K562 (cell line): Measurements from ENCODE around the gene GARIN6. TPM values are rescaled to one million over a fixed set of nuclear protein-coding genes. Genes with fewer than 3 reads are reported as not detected.

ENCODE experiments used
- ATAC-seq: fragments of 200-7000 bp; cut with Tn5 transposase; 3 replicates; pipeline ENCODE4 v1.9.1; 2020; ENCODE audit warnings: moderate library complexity
- BruUV-seq: library from RNA; stranded (reverse); fragments of 400-500 nt; replicated peaks from 2 replicates; lab custom pipeline; 2021; lab: Mats Ljungman, UMichigan
- CTCF ChIA-PET: fragments of 300-600 bp; formaldehyde crosslinking; extraction: SDS; loops from one replicate; lab custom pipeline; 2021; ENCODE audit warnings: low intra/inter-chr PET ratio; lab: Yijun Ruan, JAX
- POLR2A ChIA-PET: fragments of 300-600, 350-650 bp; sonication (Branson Sonifier 250); formaldehyde crosslinking; extraction: SDS; loops from one replicate; lab custom pipeline; 2021; ENCODE audit warnings: antibody characterized with exemption, inconsistent platforms; lab: Yijun Ruan, JAX
- DNase-seq, 4 experiments: peaks; one replicate each; pipeline versions ENCODE4 v3.0.0 to v3.0.0-alpha.2; 2011 to 2018; ENCODE audit warnings: low spot score in 3 of 4, mixed read lengths in 3 of 4; ENCODE audit errors: extremely low read depth in 1 of 4
- FAIRE-seq: peaks from 2 replicates; lab custom pipeline; 2011; peaks lifted over from hg19 to GRCh38; lab: Jason Lieb, UNC
- H2AFZ ChIP-seq: 2 replicates; pipeline ENCODE4 v1.6.0; 2011; ENCODE audit warnings: low read depth, low read length, control low read depth, inconsistent platforms
- H3K27ac ChIP-seq: fragments of 200-600 bp; 3 replicates; pipeline ENCODE4 v1.8.0; 2011; ENCODE audit warnings: low read depth, mild to moderate bottlenecking, control low read depth, inconsistent platforms, low read length, moderate library complexity, mixed read lengths; ENCODE audit errors: extremely low read depth
- H3K27me3 ChIP-seq, 2 experiments: fragments of 300-600 bp in 1 of 2; 2 replicates in 1 of 2; 3 replicates in 1 of 2; pipeline versions ENCODE4 v1.6.0 to v1.8.0; 2011; ENCODE audit warnings: inconsistent platforms in 2 of 2, low read length in 2 of 2, mild to moderate bottlenecking in 1 of 2, mixed read lengths in 1 of 2, moderate library complexity in 1 of 2; ENCODE audit not compliant: control insufficient read depth in 2 of 2, insufficient read depth in 2 of 2
- H3K36me3 ChIP-seq: fragments of 300-600 bp; 3 replicates; pipeline ENCODE4 v1.8.0; 2011; ENCODE audit warnings: mild to moderate bottlenecking, low read length, inconsistent platforms; ENCODE audit not compliant: control insufficient read depth, insufficient read depth
- H3K4me1 ChIP-seq, 2 experiments: fragments of 200-600 bp in 1 of 2; replicated peaks in 1 of 2; 2 replicates in 1 of 2; 3 replicates in 1 of 2; pipeline versions ENCODE4 v1.5.1 to v1.8.0; 2011; ENCODE audit warnings: inconsistent platforms in 2 of 2, low read length in 2 of 2, mild to moderate bottlenecking in 1 of 2, mixed read lengths in 1 of 2, moderate library complexity in 1 of 2; ENCODE audit not compliant: control insufficient read depth in 2 of 2, insufficient read depth in 2 of 2
- H3K4me2 ChIP-seq: 2 replicates; pipeline ENCODE4 v1.6.1; 2011; ENCODE audit warnings: low read length, control low read depth, inconsistent platforms, mixed read lengths; ENCODE audit not compliant: insufficient read depth
- H3K4me3 ChIP-seq: fragments of 200-600 bp; sonication (generic), shearing (Covaris generic); 2 replicates; pipeline ENCODE4 v1.5.1; 2016; ENCODE audit warnings: control low read depth, inconsistent platforms
- H3K79me2 ChIP-seq: fragments of 200-600 bp; 3 replicates; pipeline ENCODE4 v1.8.0; 2011; ENCODE audit warnings: low read length, inconsistent platforms; ENCODE audit not compliant: control insufficient read depth, insufficient read depth
- H3K9ac ChIP-seq, 2 experiments: 2 replicates each; pipeline versions ENCODE4 v1.6.0 to v1.6.1; 2011; ENCODE audit warnings: low read depth in 2 of 2, low read length in 2 of 2, control low read depth in 1 of 2, inconsistent platforms in 1 of 2, mild to moderate bottlenecking in 1 of 2, mixed read lengths in 1 of 2; ENCODE audit not compliant: insufficient read depth in 1 of 2
- H3K9me1 ChIP-seq: one replicate; pipeline ENCODE4 v1.6.0; 2011; ENCODE audit warnings: inconsistent platforms, mild to moderate bottlenecking, low read length, moderate library complexity; ENCODE audit not compliant: control insufficient read depth, insufficient read depth
- H3K9me3 ChIP-seq: replicated peaks from 2 replicates; pipeline ENCODE4 v1.5.1; 2011; ENCODE audit warnings: low read depth, low read length, inconsistent platforms; ENCODE audit not compliant: control insufficient read depth, insufficient read depth
- H4K20me1 ChIP-seq: replicated peaks from 2 replicates; pipeline ENCODE4 v1.6.1; 2011; ENCODE audit warnings: low read length, inconsistent platforms, mixed read lengths; ENCODE audit not compliant: control insufficient read depth, insufficient read depth
- FOXK1 ChIP-seq: sonication (generic); formaldehyde crosslinking; IDR thresholded peaks from 2 replicates; pipeline ENCODE4 v1.8.0; 2022; ENCODE audit warnings: missing genetic modification reagents, mild to moderate bottlenecking, borderline replicate concordance
- HEY1 ChIP-seq: fragments of 250-450 bp; sonication (Bioruptor Pico); IDR thresholded peaks from 2 replicates; pipeline ENCODE4 v1.5.0; 2020; ENCODE audit warnings: mild to moderate bottlenecking, moderate library complexity, borderline replicate concordance
- HNRNPL ChIP-seq: fragments of 200-400 bp; formaldehyde crosslinking; IDR thresholded peaks from 2 replicates; pipeline ENCODE4 v1.6.1; 2017; ENCODE audit warnings: low read depth, mild to moderate bottlenecking, low read length
- MIER1 ChIP-seq: fragments of 450-650 bp; IDR thresholded peaks from 2 replicates; pipeline ENCODE4 v1.6.1; 2016; ENCODE audit warnings: antibody characterized with exemption, mild to moderate bottlenecking, low read depth
- PHTF2 ChIP-seq: fragments of 250-450 bp; sonication (Bioruptor Pico); IDR thresholded peaks from 2 replicates; pipeline ENCODE4 v1.5.0; 2021; ENCODE audit warnings: mild to moderate bottlenecking
- PML ChIP-seq: IDR thresholded peaks from 2 replicates; pipeline ENCODE4 v1.6.1; 2012; ENCODE audit warnings: low read length, inconsistent platforms
- PYGO2 ChIP-seq: fragments of 450-650 bp; IDR thresholded peaks from 2 replicates; pipeline ENCODE4 v1.6.1; 2016; ENCODE audit warnings: mild to moderate bottlenecking, missing genetic modification characterization, moderate library complexity, missing compliant biosample characterization
- SMC3 ChIP-seq: conservative IDR thresholded peaks from 2 replicates; pipeline ENCODE4 v1.6.1; 2011; ENCODE audit warnings: low read depth, low read length, improper control_type of control experiment; ENCODE audit not compliant: insufficient read depth
- SRSF1 ChIP-seq: fragments of 200-400 bp; formaldehyde crosslinking; IDR thresholded peaks from 2 replicates; pipeline ENCODE4 v1.6.1; 2017; ENCODE audit warnings: mild to moderate bottlenecking, low read depth, low read length, moderate library complexity
- TEAD4 ChIP-seq, 2 experiments: sonication (generic) in 1 of 2; formaldehyde crosslinking in 1 of 2; IDR thresholded peaks; 2 replicates each; pipeline versions ENCODE4 v1.6.1 to v1.8.0; 2012 to 2022; ENCODE audit warnings: borderline replicate concordance in 1 of 2, inconsistent platforms in 1 of 2, low read length in 1 of 2, mild to moderate bottlenecking in 1 of 2, missing genetic modification reagents in 1 of 2
- ZEB2 ChIP-seq: fragments of 450-650 bp; IDR thresholded peaks from 2 replicates; pipeline ENCODE4 v1.6.1; 2016
- ZNF431 ChIP-seq: sonication (generic); formaldehyde crosslinking; IDR thresholded peaks from 2 replicates; pipeline ENCODE4 v1.8.0; 2022; ENCODE audit warnings: mild to moderate bottlenecking, missing genetic modification reagents
- ZNF75A ChIP-seq: fragments of 450-650 bp; formaldehyde crosslinking; IDR thresholded peaks from 2 replicates; pipeline ENCODE4 v1.4.0; 2020; ENCODE audit warnings: mild to moderate bottlenecking
- WGBS: fragments of 100-300 bp; shearing (Covaris generic); methylation state at CpG from one replicate; pipeline ENCODE4 v1.1.6; 2016; ENCODE audit warnings: low coverage, mixed read lengths; ENCODE audit not compliant: insufficient coverage; ENCODE audit errors: missing lambda C conversion rate; 5-methylcytosine and 5-hydroxymethylcytosine counted together
- in situ Hi-C: fragments of 300-500 bp; cut with MboI; formaldehyde crosslinking; loops from 4 replicates; pipeline ENCODE4 v1.15.0; 2018; ENCODE audit warnings: inconsistent platforms, mixed read lengths
- intact Hi-C: fragments of 100-400 bp; cut with micrococcal nuclease; formaldehyde crosslinking; loops from 2 replicates; pipeline ENCODE4 v1.14.2; 2022
- polyA plus RNA-seq, 8 experiments: library from polyadenylated mRNA; depleted of rRNA in 4 of 8; stranded (reverse) in 5 of 8; unstranded in 3 of 8; fragments of >200 nt; fragmentation: Nextera tagmentation in 2 of 8; fragmentation: Illumina TruSeq in 1 of 8; extraction: Ambion mirVana in 2 of 8; extraction: Trizol in 1 of 8; gene quantifications; 2 replicates each; pipeline versions ENCODE4 v1.2.1 to v1.2.3, GENCODE V29; 2011 to 2014; ENCODE audit warnings: inconsistent platforms in 1 of 8, missing spikeins in 1 of 8
- total RNA-seq, 7 experiments: library from RNA; depleted of rRNA in 6 of 7; stranded (reverse); fragments of >200 nt in 6 of 7; fragmentation: Illumina TruSeq in 2 of 7; extraction: Trizol in 2 of 7; gene quantifications; 2 replicates each; pipeline versions ENCODE4 v1.2.1 to v1.2.3, GENCODE V29; 2011 to 2021; ENCODE audit warnings: low replicate concordance in 1 of 7

The GARIN6 gene
- total and polyA plus RNA-seq, 9 of the 15 experiments (the other 6 are each of a cell fraction or from before 2014, with no cell fraction given) = not detected

- H3K36me3 ChIP-seq = no peaks in the 10 kb centered on the region
- H3K9me3 ChIP-seq = peaks cover 3% of the 10 kb centered on the region
- H3K27me3 ChIP-seq = no peaks in the 10 kb centered on the region
- no peak for TF ChIP-seq FOXK1 (CRISPR knock-in tag)
- no peak for TF ChIP-seq ZNF75A (CRISPR knock-in tag)
- TF ChIP-seq PML = no peak
- TF ChIP-seq TEAD4 (IDR thresholded peaks at IDR 0.05; ENCODE audit: low read length) = no peak
- no peak for TF ChIP-seq TEAD4 (CRISPR knock-in tag; IDR thresholded peaks at IDR 0.05; ENCODE audit: borderline replicate concordance)
- TF ChIP-seq SMC3 = no peak
- TF ChIP-seq HNRNPL = no peak
- TF ChIP-seq PHTF2 (CRISPR knock-in tag) = no peak
- TF ChIP-seq HEY1 (CRISPR knock-in tag) = no peak
- no peak for TF ChIP-seq PYGO2 (tag)
- no peak for TF ChIP-seq ZEB2
- no peak for TF ChIP-seq ZNF431 (CRISPR knock-in tag)
- TF ChIP-seq MIER1 = no peak
- TF ChIP-seq SRSF1 = no peak
- FAIRE-seq = no peak
- no peaks in the 10 kb centered on the region for H4K20me1 ChIP-seq
- H2AFZ ChIP-seq = no peak overlapping the region
- in situ Hi-C loops = no loop called here
- H3K4me1 ChIP-seq = no peaks in the 10 kb centered on the region
- 0% methylated on average over 2 of the region's 2 CpGs for WGBS
- no peak overlapping the region for H3K27ac ChIP-seq
- BruUV-seq = no TSS peak
- no peaks in the 10 kb centered on the region for H3K79me2 ChIP-seq
- DNase-seq = no peak
- H3K9ac ChIP-seq = no peak overlapping the region
- POLR2A ChIA-PET = no interaction called here
- ATAC-seq = no peak
- intact Hi-C loops = no loop called here
- no peak overlapping the region for H3K4me2 ChIP-seq
- no peak overlapping the region for H3K4me3 ChIP-seq
- no peaks in the 10 kb centered on the region for H3K9me1 ChIP-seq
- CTCF ChIA-PET = no interaction called here
Measured at GRCh38 chr12:99598785-99599184, 48.8 kb upstream of the GARIN6 start.
